ENCODE measurements around the gene TTLL5.

Gene TTLL5

DNA sequence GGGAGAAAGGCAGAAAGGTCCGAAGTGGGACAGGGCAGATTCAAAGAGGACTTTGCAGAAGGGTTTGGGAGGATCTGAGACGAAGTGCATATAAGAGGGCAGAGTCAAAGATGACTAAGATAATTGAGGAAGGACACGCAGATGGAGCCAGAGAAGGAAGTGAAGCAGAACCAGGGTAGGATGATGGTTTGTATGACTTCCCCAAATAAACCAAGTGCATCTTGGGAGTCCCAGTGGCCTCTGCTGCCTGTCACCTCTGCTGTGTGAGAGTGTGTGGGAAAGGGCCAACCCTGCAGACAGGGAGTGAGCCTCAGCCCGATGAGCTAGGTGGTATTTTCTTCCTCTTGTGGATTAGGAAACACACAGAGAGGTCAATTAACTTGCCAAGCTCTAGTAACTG lies 45.8 kb upstream of the TTLL5 start:
- TF ChIP-seq POLR2AphosphoS5 (IDR thresholded peaks at IDR 0.05; ENCODE audit: low read depth) (no peak), SPI1 (IDR thresholded peaks at IDR 0.05; ENCODE audit: borderline replicate concordance, low read depth) (peak; percentile 89)
- Histone ChIP-seq H3K27me3 (ENCODE audit: insufficient read depth, poor library complexity, severe bottlenecking) (no peaks in the 10 kb centered on the region), H3K27ac (replicated peaks) (peak overlapping the region; percentile 65), H3K4me3 (replicated peaks; ENCODE audit: insufficient read depth, low read length) (no peak overlapping the region)
- peak in 1 of 2 experiments; percentile 82 for DNase-seq (ENCODE audit: low read depth in 1 of 2, low spot score in 1 of 2)

DNA sequence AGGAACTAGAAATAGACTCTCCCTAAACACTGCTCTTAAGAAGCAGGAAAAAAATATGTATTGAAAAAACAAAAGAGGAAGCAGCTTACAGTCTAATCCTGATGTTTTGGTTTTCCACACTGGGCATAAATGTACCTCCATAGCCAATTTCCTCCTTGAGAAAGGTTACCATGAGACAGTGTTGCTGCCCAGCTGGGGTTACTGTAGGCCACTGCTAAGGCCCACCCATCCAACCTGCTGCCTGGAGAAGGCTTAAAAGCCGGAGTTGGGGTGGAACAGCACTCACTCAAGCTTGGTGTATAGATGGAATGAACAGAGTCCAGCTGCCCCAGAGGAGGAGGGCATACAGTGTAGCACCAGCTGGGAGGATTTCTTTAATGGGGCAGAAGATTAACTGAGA lies 41.5 kb upstream of the TTLL5 start:
- TF ChIP-seq GABPA (IDR thresholded peaks at IDR 0.05; ENCODE audit: low read depth) (no peak), SPI1 (IDR thresholded peaks at IDR 0.05; ENCODE audit: borderline replicate concordance, low read depth) (no peak), POLR2AphosphoS5 (IDR thresholded peaks at IDR 0.05; ENCODE audit: low read depth) (no peak)
- TF ChIP-seq, protein P1, sequence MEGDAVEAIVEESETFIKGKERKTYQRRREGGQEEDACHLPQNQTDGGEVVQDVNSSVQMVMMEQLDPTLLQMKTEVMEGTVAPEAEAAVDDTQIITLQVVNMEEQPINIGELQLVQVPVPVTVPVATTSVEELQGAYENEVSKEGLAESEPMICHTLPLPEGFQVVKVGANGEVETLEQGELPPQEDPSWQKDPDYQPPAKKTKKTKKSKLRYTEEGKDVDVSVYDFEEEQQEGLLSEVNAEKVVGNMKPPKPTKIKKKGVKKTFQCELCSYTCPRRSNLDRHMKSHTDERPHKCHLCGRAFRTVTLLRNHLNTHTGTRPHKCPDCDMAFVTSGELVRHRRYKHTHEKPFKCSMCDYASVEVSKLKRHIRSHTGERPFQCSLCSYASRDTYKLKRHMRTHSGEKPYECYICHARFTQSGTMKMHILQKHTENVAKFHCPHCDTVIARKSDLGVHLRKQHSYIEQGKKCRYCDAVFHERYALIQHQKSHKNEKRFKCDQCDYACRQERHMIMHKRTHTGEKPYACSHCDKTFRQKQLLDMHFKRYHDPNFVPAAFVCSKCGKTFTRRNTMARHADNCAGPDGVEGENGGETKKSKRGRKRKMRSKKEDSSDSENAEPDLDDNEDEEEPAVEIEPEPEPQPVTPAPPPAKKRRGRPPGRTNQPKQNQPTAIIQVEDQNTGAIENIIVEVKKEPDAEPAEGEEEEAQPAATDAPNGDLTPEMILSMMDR (IDR thresholded peaks at IDR 0.05; ENCODE audit: insufficient read depth, low read length), result no peak
- TF ChIP-seq, protein P2, sequence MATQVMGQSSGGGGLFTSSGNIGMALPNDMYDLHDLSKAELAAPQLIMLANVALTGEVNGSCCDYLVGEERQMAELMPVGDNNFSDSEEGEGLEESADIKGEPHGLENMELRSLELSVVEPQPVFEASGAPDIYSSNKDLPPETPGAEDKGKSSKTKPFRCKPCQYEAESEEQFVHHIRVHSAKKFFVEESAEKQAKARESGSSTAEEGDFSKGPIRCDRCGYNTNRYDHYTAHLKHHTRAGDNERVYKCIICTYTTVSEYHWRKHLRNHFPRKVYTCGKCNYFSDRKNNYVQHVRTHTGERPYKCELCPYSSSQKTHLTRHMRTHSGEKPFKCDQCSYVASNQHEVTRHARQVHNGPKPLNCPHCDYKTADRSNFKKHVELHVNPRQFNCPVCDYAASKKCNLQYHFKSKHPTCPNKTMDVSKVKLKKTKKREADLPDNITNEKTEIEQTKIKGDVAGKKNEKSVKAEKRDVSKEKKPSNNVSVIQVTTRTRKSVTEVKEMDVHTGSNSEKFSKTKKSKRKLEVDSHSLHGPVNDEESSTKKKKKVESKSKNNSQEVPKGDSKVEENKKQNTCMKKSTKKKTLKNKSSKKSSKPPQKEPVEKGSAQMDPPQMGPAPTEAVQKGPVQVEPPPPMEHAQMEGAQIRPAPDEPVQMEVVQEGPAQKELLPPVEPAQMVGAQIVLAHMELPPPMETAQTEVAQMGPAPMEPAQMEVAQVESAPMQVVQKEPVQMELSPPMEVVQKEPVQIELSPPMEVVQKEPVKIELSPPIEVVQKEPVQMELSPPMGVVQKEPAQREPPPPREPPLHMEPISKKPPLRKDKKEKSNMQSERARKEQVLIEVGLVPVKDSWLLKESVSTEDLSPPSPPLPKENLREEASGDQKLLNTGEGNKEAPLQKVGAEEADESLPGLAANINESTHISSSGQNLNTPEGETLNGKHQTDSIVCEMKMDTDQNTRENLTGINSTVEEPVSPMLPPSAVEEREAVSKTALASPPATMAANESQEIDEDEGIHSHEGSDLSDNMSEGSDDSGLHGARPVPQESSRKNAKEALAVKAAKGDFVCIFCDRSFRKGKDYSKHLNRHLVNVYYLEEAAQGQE (IDR thresholded peaks at IDR 0.05; ENCODE audit: insufficient replicate concordance, low read depth), result no peak
- no peak overlapping the region for H3K27ac ChIP-seq (replicated peaks)
- H3K4me3 ChIP-seq (replicated peaks; ENCODE audit: insufficient read depth, low read length), result no peak overlapping the region
- DNase-seq (ENCODE audit: low read depth in 1 of 2, low spot score in 1 of 2), result no peak
- H3K27me3 ChIP-seq (ENCODE audit: insufficient read depth, poor library complexity, severe bottlenecking), result no peaks in the 10 kb centered on the region

DNA sequence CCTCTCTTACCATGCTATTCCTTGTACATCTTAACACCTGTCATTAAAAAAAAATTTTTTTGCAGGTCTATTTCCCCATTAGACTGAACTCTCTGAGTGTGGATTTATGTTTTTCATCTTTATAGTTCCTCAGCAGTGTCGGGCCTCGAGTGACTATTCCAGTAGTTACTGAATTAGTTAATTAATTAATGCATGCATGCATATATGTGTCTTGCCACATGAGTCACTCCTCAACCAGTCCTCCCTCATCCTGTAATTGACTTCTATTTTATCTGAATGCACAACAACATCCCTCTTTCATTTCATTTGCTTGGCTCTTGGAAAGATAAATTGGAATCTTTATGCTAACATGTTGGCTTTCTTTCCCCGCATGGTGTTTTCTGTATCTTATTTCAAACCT lies 36.0 kb upstream of the TTLL5 start:
- H3K27me3 ChIP-seq (ENCODE audit: insufficient read depth, poor library complexity, severe bottlenecking), result no peaks in the 10 kb centered on the region
- H3K4me3 ChIP-seq (replicated peaks; ENCODE audit: insufficient read depth, low read length), result no peak overlapping the region
- DNase-seq (ENCODE audit: low read depth in 1 of 2, low spot score in 1 of 2), result no peak
- H3K27ac ChIP-seq (replicated peaks), result no peak overlapping the region
- TF ChIP-seq, protein P2 (IDR thresholded peaks at IDR 0.05; ENCODE audit: insufficient replicate concordance, low read depth), result no peak
- TF ChIP-seq GABPA (IDR thresholded peaks at IDR 0.05; ENCODE audit: low read depth), result no peak
- TF ChIP-seq, protein P1 (IDR thresholded peaks at IDR 0.05; ENCODE audit: insufficient read depth, low read length), result no peak
- no peak for TF ChIP-seq SPI1 (IDR thresholded peaks at IDR 0.05; ENCODE audit: borderline replicate concordance, low read depth)
- TF ChIP-seq POLR2AphosphoS5 (IDR thresholded peaks at IDR 0.05; ENCODE audit: low read depth), result no peak

DNA sequence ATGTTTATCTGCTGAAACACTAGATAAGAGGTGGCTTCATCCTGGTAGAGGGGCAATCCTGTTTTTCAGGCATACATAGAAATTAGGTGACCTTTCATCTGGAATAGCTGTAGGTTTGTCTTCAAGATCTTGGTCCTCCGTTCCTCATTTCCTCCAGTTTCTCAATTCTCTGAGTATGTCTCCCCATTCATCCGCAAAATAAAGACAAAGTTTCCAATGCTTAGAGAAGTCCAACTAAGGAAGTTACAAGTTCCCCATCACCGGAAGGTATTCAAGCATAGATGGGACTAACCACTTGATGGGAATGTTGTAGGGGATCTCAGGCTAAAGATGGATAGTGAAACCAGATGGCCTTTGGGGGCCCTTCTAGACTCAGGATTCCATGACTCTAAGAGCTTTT lies 34.6 kb upstream of the TTLL5 start:
- no peaks in the 10 kb centered on the region for H3K27me3 ChIP-seq (ENCODE audit: insufficient read depth, poor library complexity, severe bottlenecking)
- DNase-seq (ENCODE audit: low read depth in 1 of 2, low spot score in 1 of 2), result no peak
- H3K4me3 ChIP-seq (replicated peaks; ENCODE audit: insufficient read depth, low read length), result no peak overlapping the region
- TF ChIP-seq GABPA (IDR thresholded peaks at IDR 0.05; ENCODE audit: low read depth) (no peak), SPI1 (IDR thresholded peaks at IDR 0.05; ENCODE audit: borderline replicate concordance, low read depth) (no peak)
- TF ChIP-seq, protein P1 (IDR thresholded peaks at IDR 0.05; ENCODE audit: insufficient read depth, low read length), result no peak
- TF ChIP-seq, protein P2 (IDR thresholded peaks at IDR 0.05; ENCODE audit: insufficient replicate concordance, low read depth), result no peak
- no peak overlapping the region for H3K27ac ChIP-seq (replicated peaks)
